Mesendoderm (in vitro differentiated cells): Measurements from ENCODE around the gene DMBX1.

Source experiments
- DNase-seq: peaks from one replicate; pipeline ENCODE4 v3.0.0; 2013
- H2AK5ac ChIP-seq: 2 replicates; pipeline ENCODE4 v1.6.1; 2013; ENCODE audit warnings: low read length, inconsistent platforms
- H2BK120ac ChIP-seq: 2 replicates; pipeline ENCODE4 v1.6.1; 2013; ENCODE audit warnings: low read depth, mild to moderate bottlenecking, low read length, moderate library complexity, mixed read lengths
- H2BK15ac ChIP-seq: replicated peaks from 2 replicates; pipeline ENCODE4 v1.6.1; 2013; ENCODE audit warnings: low read depth, mild to moderate bottlenecking, moderate library complexity
- H2BK5ac ChIP-seq: 2 replicates; pipeline ENCODE4 v1.6.1; 2013; ENCODE audit warnings: low read length, inconsistent platforms
- H3K18ac ChIP-seq: 2 replicates; pipeline ENCODE4 v1.6.1; 2013; ENCODE audit warnings: mild to moderate bottlenecking, low read length, mixed read lengths
- H3K23ac ChIP-seq: one replicate; pipeline ENCODE4 v1.6.1; 2013; ENCODE audit warnings: low read length
- H3K27ac ChIP-seq: 2 replicates; pipeline ENCODE4 v1.5.1; 2013; ENCODE audit warnings: low read depth, mild to moderate bottlenecking, inconsistent platforms, low read length, moderate library complexity
- H3K27me3 ChIP-seq: 2 replicates; pipeline ENCODE4 v1.6.1; 2013; ENCODE audit warnings: low read length, control low read depth, mild to moderate bottlenecking, inconsistent platforms; ENCODE audit not compliant: insufficient read depth, poor library complexity
- H3K36me3 ChIP-seq: 2 replicates; pipeline ENCODE4 v1.6.1; 2013; ENCODE audit warnings: low read length, inconsistent platforms; ENCODE audit not compliant: control insufficient read depth, insufficient read depth
- H3K4ac ChIP-seq: one replicate; pipeline ENCODE4 v1.6.1; 2013; ENCODE audit warnings: low read depth, mild to moderate bottlenecking, low read length, moderate library complexity
- H3K4me1 ChIP-seq: 2 replicates; pipeline ENCODE4 v1.6.1; 2013; ENCODE audit warnings: low read depth, low read length, inconsistent platforms; ENCODE audit not compliant: control insufficient read depth
- H3K4me2 ChIP-seq: 2 replicates; pipeline ENCODE4 v1.6.1; 2013; ENCODE audit warnings: low read length
- H3K4me3 ChIP-seq: 2 replicates; pipeline ENCODE4 v1.5.1; 2013; ENCODE audit warnings: mild to moderate bottlenecking, low read length
- H3K56ac ChIP-seq: one replicate; pipeline ENCODE4 v1.6.1; 2013; ENCODE audit warnings: low read length
- H3K79me1 ChIP-seq: 2 replicates; pipeline ENCODE4 v1.6.1; 2013; ENCODE audit warnings: low read length, inconsistent platforms
- H3K79me2 ChIP-seq: 2 replicates; pipeline ENCODE4 v1.6.1; 2013; ENCODE audit warnings: mild to moderate bottlenecking, low read length; ENCODE audit not compliant: control insufficient read depth, insufficient read depth
- H3K9ac ChIP-seq: 2 replicates; pipeline ENCODE4 v1.6.1; 2013; ENCODE audit warnings: low read length, inconsistent platforms
- H4K5ac ChIP-seq: one replicate; pipeline ENCODE4 v1.6.1; 2013; ENCODE audit warnings: low read length
- H4K8ac ChIP-seq: one replicate; pipeline ENCODE4 v1.6.1; 2013; ENCODE audit warnings: low read depth, mild to moderate bottlenecking, control low read depth, low read length, moderate library complexity
- WGBS: extraction: QIAGEN DNeasy Blood & Tissue Kit; methylation state at CpG from one replicate; pipeline ENCODE4 v1.1.7; 2013; ENCODE audit warnings: low lambda C conversion rate, missing lambda C conversion rate; ENCODE audit not compliant: insufficient coverage; ENCODE audit errors: extremely low coverage; 5-methylcytosine and 5-hydroxymethylcytosine counted together

The DMBX1 gene

GRCh38 chr1:46512792-46513190 is 23.2 kb downstream of the DMBX1 start:
- H3K4me2 ChIP-seq: no peak overlapping the region
- no peak overlapping the region for H3K23ac ChIP-seq
- WGBS: no CpG with 5 or more reads among the region's 6 CpGs
- no peaks in the 10 kb centered on the region for H3K27me3 ChIP-seq
- no peak overlapping the region for H4K5ac ChIP-seq
- H3K4ac ChIP-seq: no peak overlapping the region
- no peak overlapping the region for H3K4me3 ChIP-seq
- no peak overlapping the region for H4K8ac ChIP-seq
- H2BK15ac ChIP-seq: no peak overlapping the region
- H2BK120ac ChIP-seq: no peak overlapping the region
- H3K4me1 ChIP-seq: peaks cover 9% of the 10 kb centered on the region
- no peaks in the 10 kb centered on the region for H3K36me3 ChIP-seq
- H3K9ac ChIP-seq: no peak overlapping the region
- H2BK5ac ChIP-seq: no peak overlapping the region
- no peak overlapping the region for H2AK5ac ChIP-seq
- DNase-seq: no peak
- H3K18ac ChIP-seq: no peak overlapping the region
- H3K27ac ChIP-seq: no peak overlapping the region
- no peak overlapping the region for H3K56ac ChIP-seq
- no peaks in the 10 kb centered on the region for H3K79me1 ChIP-seq
- H3K79me2 ChIP-seq: no peaks in the 10 kb centered on the region

GRCh38 chr1:46513536-46513935 is 23.9 kb downstream of the DMBX1 start:
- H3K23ac ChIP-seq: no peak overlapping the region
- H3K18ac ChIP-seq: no peak overlapping the region
- H3K56ac ChIP-seq: no peak overlapping the region
- H2BK5ac ChIP-seq: no peak overlapping the region
- H3K4me3 ChIP-seq: no peak overlapping the region
- H3K4me1 ChIP-seq: peaks cover 11% of the 10 kb centered on the region
- DNase-seq: no peak
- peak overlapping the region; percentile 22 for H2AK5ac ChIP-seq
- no peak overlapping the region for H2BK15ac ChIP-seq
- no peak overlapping the region for H2BK120ac ChIP-seq
- no peaks in the 10 kb centered on the region for H3K79me2 ChIP-seq
- no peaks in the 10 kb centered on the region for H3K27me3 ChIP-seq
- no peak overlapping the region for H4K8ac ChIP-seq
- no peaks in the 10 kb centered on the region for H3K36me3 ChIP-seq
- H3K4me2 ChIP-seq: no peak overlapping the region
- H3K4ac ChIP-seq: no peak overlapping the region
- H3K9ac ChIP-seq: no peak overlapping the region
- H3K79me1 ChIP-seq: no peaks in the 10 kb centered on the region
- H4K5ac ChIP-seq: no peak overlapping the region
- no CpG with 5 or more reads among the region's 5 CpGs for WGBS
- H3K27ac ChIP-seq: no peak overlapping the region

- H3K18ac ChIP-seq: no peak overlapping the region
- H3K79me1 ChIP-seq: no peaks in the 10 kb centered on the region
- H2BK5ac ChIP-seq: no peak overlapping the region
- no peaks in the 10 kb centered on the region for H3K79me2 ChIP-seq
- no peak overlapping the region for H3K23ac ChIP-seq
- no CpG with 5 or more reads among the region's 6 CpGs for WGBS
- H2BK120ac ChIP-seq: no peak overlapping the region
- no peak overlapping the region for H3K27ac ChIP-seq
- H2BK15ac ChIP-seq: no peak overlapping the region
- H3K4me1 ChIP-seq: peaks cover 15% of the 10 kb centered on the region
- no peak overlapping the region for H3K9ac ChIP-seq
- no peaks in the 10 kb centered on the region for H3K27me3 ChIP-seq
- no peak overlapping the region for H4K5ac ChIP-seq
- no peak overlapping the region for H3K4ac ChIP-seq
- H4K8ac ChIP-seq: no peak overlapping the region
- no peak overlapping the region for H3K4me2 ChIP-seq
- H3K36me3 ChIP-seq: no peaks in the 10 kb centered on the region
- no peak overlapping the region for H3K4me3 ChIP-seq
- H2AK5ac ChIP-seq: no peak overlapping the region
- no peak for DNase-seq
- peak overlapping the region; percentile 17 for H3K56ac ChIP-seq
Measured at GRCh38 chr1:46515576-46515975, 25.9 kb downstream of the DMBX1 start.

- Histone ChIP-seq H3K79me1 (no peaks in the 10 kb centered on the region), H4K5ac (no peak overlapping the region), H3K4ac (no peak overlapping the region), H2BK15ac (no peak overlapping the region), H3K9ac (no peak overlapping the region), H3K18ac (peak overlapping the region; percentile 8), H3K4me3 (no peak overlapping the region), H3K23ac (peak overlapping the region; percentile 37), H2BK120ac (no peak overlapping the region), H3K4me2 (peak overlapping the region; percentile 26), H4K8ac (no peak overlapping the region), H3K56ac (peak overlapping the region; percentile 63), H2BK5ac (no peak overlapping the region), H3K79me2 (no peaks in the 10 kb centered on the region), H3K36me3 (no peaks in the 10 kb centered on the region), H3K4me1 (peaks cover 15% of the 10 kb centered on the region), H3K27ac (no peak overlapping the region), H3K27me3 (no peaks in the 10 kb centered on the region), H2AK5ac (no peak overlapping the region)
- no peak for DNase-seq
- WGBS: no CpG with 5 or more reads among the region's 12 CpGs
Measured at GRCh38 chr1:46516200-46516950, 26.7 kb downstream of the DMBX1 start.

- no peak overlapping the region for H4K5ac ChIP-seq
- H3K4me2 ChIP-seq: peak overlapping the region; percentile 0
- H3K4me1 ChIP-seq: peaks cover 15% of the 10 kb centered on the region
- H3K18ac ChIP-seq: no peak overlapping the region
- H4K8ac ChIP-seq: no peak overlapping the region
- no peak overlapping the region for H3K9ac ChIP-seq
- no peaks in the 10 kb centered on the region for H3K27me3 ChIP-seq
- DNase-seq: peak; percentile 86
- H3K4me3 ChIP-seq: no peak overlapping the region
- H3K56ac ChIP-seq: no peak overlapping the region
- no peak overlapping the region for H3K27ac ChIP-seq
- WGBS: no CpG with 5 or more reads among the region's 10 CpGs
- no peaks in the 10 kb centered on the region for H3K79me1 ChIP-seq
- no peak overlapping the region for H2BK5ac ChIP-seq
- no peaks in the 10 kb centered on the region for H3K79me2 ChIP-seq
- no peak overlapping the region for H2BK15ac ChIP-seq
- H3K36me3 ChIP-seq: no peaks in the 10 kb centered on the region
- no peak overlapping the region for H2AK5ac ChIP-seq
- H3K23ac ChIP-seq: no peak overlapping the region
- H3K4ac ChIP-seq: no peak overlapping the region
- no peak overlapping the region for H2BK120ac ChIP-seq
Measured at GRCh38 chr1:46517010-46517600, 27.5 kb downstream of the DMBX1 start.
